ENCODE measurements around the gene RBFOX1.

Gene RBFOX1

DNA sequence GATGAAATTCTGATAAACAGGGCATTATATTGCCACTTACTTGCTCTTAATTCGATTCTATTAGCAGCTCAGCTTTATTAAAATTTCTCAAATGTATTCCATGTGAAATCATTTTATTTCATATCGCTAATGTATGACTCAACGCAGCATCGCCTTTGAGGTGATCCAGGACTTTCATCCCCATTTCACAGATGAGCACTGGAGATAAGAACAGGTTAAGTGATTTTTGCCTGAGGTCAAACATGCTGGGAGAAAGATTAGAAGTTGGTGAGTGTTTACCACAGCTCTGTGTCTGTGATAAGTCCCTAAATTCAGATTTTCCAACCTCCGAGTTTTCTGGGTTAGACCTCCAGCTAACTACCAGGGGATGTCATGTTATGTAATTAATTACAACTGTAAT, 43.6 kb downstream of the RBFOX1 start:
- DNase-seq: no peak

DNA sequence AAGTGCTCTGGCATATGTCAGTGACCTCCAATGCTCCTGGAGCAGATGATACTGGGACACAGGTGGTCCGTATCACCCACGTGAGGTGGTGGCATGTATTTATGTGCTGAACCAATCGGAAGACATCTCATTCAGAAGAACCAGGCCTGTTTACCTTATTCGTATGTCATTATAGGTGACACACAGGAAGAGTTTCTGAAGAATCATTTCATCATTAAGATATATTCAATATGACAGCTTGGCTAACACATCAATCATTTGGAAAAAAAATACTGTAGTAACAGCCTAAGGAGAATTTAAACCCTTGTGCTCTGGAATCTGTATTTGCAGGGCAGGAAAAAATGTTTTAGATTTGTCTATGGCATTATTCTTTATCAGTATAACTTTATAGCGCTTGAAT, 44.6 kb downstream of the RBFOX1 start:
- no peak for DNase-seq

DNA sequence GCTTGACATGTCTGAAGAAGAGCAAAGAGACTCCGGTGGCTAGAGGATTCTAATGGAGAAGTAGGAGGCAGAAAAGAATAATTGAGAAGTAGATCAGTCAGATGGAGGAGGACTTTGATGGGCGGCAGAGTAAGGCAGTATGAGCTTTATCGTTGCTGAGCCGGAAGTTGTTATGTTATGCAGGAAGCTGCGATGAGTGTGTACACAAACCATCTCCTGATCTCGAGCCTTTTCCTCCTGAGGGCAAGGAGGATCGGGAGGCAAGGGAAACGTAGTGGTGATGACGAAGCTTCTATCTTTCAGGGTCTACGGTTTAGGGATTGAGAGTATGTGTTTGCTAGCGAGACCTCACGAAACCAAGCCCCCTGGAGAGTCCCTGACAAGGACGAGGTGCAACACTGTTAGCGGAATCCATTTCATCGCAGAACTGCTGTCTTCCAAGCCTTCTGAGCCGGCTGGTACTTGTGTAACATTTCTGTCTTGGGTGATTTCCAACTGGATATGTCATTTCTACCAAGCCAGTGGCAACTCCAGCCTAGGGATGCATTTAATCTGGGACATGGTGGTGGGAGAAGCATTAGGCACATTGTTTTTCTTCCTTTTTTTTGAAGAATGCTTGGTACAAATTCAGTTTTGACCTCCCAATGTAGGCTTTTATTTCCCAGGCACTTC, 45.5 kb downstream of the RBFOX1 start:
- DNase-seq: no peak

DNA sequence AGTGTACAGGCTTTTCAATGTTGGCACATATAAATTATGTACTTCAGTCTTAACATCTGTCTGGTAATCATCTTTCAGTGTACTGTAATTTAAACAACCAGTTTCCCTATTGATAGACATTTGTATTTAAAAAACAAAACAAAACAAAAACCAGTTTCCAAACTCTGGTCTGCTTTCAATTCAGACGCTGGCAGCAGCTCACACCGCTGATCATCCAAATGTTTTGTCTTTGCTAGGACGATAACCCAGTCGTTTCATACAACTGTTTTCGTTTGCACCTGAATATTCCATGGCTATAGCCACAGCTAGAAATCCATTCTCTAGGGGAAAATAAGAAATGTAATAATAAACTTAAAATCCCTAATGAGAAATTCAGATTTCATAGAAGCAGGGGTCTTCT, 47.8 kb downstream of the RBFOX1 start:
- DNase-seq: no peak

DNA sequence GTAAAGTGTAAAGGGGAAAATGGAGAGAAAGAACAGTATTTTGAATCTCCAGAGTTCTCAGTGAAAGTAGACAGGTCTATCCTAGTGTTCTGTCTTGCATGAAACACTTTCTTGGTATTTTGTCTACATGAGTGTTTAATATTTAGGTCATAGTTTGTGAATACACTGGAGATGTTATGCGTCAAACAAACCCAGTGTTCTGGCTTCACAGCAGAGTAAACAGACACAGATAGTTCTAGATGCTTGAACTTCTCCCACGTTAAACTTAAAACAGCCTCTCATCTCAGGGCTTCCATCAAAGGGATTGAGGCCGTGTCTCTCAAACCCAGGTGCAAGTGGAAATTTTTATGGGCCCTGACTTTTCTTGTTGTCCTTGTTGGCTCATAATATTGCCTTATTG, 48.3 kb downstream of the RBFOX1 start:
- DNase-seq: no peak

DNA sequence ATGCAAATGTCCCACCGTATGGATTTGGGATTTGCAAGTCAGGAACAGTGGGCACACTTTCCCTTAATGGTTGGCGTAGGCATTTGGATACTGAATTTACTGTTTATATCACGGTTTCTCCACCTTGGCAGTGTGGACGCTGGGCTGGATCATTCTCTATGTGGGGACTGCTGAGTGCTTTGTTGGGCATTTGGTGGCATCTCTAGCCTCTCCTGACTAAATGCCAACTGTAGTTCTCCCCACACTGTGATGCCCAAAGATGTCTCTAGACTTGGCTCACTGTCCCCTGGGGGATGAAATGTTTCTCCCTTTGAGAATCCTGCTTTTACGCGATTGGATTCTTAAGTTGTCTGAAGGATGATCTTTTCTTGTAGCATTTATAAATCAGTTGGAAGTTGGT, 49.0 kb downstream of the RBFOX1 start:
- DNase-seq: no peak

DNA sequence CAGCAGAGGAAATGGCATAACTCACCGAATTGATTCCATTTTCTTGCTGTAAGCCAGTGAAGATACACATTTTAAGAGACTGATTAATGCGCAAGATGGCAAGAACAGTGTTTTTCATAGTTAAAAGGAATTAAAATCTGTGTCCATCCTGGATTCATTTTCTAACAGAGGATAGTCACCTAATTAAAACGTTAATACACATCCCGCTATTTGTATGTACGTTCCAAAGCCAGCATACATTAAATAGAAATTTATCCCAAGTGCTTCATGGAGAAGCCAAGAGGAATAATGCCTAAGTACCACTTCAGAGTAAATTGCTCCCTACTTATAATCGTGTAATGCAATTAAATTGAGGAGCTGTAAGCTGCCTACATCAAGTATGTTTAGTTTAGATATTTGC, 49.9 kb downstream of the RBFOX1 start:
- no peak for DNase-seq

DNA sequence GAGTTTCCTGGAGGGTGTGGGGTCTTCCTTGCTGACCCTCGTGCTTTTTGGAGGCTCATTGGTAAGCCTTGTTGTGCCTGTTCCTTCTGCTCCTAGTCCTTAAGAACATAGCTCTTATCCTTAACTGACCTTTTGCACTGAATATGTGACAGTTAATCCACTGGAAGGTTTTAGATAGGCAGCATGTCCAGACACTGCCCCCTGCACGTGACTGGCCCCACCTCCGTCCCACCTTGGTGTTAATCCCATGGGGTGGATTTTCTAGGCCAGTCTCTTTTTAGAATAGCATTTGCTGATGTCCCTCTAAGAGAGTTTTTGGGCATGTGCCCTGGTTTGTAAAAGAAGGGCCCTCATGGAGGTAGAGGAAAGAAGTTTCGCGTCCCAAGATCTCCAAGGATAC, 58.3 kb downstream of the RBFOX1 start:
- DNase-seq: no peak

DNA sequence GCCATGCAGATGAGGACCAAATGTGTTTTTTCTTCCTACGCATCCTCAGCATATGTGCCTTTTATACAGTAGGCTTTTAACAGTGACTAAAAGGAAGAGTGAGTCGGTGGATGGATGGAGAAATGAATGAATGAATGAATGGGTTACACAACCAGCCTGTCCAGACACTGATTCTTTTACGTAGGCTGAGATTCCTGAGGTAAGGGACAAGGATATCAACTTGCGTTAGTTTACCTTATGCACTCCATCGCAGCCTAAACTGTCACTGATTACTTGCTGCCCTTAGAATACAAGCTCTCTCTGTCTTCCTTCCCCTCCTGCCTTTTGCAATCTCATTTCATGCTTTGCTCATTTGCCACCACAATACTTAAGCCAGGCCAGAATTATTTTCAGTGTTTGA, 59.0 kb downstream of the RBFOX1 start:
- no peak for DNase-seq

DNA sequence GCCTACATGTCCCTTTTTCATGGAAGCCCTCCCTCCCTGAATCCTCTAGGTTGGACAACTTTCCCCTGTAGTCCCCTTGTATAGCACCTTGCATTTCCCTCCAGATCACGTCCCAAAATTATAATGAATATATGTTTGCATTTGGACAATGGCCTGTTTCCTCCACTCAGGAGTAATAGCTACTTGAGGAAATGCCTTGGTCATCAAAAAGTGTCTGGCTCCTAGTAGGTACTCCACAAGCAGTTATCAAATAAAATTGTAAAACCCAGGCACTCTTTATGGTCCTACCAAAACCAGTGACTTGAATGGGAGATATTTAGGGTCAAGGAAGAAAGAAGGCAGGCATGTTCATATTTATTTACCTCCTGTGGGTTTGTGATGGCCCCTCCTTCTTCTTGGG, 59.6 kb downstream of the RBFOX1 start:
- DNase-seq: no peak

DNA sequence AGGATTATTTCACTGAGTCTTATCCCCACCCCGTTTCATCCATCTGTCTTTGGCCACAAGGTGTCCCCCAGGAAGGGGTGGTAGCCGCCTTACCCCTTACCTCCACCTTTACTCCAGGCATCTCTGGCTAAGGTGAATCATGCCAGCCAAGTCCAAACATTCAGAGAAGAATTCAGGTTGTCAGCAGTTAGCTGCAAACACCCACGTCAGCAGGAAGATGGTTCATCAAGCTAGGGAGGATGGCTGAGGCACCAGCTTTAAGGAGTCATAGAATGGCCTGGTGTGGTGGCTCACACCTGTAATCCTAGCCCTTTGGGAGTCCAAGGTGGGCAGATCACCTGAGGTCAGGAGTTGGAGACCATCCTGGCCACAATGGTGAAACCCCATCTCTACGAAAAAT, 61.0 kb downstream of the RBFOX1 start:
- DNase-seq: no peak

DNA sequence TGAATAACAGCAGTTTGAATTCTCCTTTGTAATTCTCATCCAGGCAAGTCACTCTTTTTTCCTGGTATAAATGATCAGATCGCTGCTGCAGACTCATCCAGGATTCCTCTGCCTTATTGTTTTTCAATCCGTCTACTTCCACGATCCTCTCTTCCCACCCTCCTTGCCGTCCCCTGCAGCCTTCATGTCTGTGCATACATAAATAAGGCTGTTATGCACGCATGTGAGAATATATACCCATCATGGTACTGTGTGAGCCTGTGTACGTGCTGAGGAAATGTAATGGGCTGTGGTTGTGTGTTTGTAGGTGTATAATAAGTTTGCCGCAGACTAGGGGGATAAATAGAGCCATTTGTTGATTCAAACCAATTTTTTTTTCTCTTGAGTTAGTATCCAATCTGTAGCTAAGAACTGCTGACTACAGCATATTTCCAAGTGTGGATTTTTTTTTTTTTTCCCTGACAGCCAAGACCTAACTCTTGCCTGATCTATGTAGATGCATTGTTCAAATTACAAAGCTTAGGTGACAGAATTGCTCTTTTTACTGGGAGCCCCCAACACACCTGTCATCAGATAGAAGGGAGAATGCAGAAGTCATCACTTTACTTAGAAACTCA, 62.2 kb downstream of the RBFOX1 start:
- DNase-seq: no peak

DNA sequence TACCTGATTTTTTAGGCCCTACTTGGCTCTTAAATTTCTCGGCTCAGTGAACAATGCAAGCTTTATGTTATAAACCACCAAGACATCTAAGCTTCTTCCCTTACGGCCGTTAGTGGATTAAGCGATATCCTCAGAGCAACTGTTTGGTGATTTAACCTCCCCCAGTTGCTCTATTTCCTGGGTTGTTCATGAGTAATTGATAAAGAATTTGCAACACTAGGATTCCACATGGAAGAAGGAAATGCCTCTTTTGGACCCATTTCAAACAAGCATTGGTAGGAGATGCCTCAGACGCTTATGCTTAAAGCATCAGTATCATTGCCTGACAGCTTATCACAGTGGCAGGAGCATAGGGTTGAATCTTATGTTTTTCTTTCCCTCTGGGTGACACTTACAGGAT, 65.3 kb downstream of the RBFOX1 start:
- DNase-seq: no peak

DNA sequence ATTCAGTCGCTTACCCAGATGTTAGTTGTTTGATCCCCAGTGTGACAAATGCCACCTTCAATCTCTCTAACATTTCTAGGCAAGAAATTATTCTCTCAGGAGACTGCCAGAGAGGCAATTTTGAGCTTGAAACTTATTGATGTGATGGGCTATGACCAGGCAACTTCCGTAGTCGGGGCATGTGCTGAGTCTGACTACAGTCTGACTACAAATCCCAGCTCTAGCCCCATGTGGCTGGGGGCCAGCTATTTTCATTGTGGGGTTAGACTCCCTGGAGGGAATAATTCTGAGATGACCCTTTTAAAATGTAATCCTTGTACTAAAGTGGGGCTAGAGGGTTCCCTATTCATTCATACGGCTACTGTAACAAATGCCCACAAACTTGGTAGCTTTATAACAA, 65.9 kb downstream of the RBFOX1 start:
- no peak for DNase-seq

DNA sequence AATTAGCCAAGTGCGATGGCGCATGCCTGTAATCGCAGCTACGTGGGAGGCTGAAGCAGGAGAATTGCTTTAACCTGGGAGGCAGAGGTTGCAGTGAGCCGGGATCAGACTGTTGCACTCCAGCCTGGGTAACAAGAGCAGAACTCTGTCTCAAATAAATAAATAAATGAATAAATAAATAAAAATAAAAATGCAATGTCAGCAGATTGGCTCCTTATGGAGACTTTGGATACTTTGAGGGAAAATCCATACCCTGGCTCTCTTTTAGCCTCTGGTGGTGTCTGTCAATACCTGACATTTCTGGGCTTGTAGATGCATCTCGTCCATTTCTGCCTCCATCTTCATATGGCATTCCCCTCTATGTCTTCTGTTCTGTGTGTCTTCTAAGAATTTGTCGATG, 66.7 kb downstream of the RBFOX1 start:
- no peak for DNase-seq

DNA sequence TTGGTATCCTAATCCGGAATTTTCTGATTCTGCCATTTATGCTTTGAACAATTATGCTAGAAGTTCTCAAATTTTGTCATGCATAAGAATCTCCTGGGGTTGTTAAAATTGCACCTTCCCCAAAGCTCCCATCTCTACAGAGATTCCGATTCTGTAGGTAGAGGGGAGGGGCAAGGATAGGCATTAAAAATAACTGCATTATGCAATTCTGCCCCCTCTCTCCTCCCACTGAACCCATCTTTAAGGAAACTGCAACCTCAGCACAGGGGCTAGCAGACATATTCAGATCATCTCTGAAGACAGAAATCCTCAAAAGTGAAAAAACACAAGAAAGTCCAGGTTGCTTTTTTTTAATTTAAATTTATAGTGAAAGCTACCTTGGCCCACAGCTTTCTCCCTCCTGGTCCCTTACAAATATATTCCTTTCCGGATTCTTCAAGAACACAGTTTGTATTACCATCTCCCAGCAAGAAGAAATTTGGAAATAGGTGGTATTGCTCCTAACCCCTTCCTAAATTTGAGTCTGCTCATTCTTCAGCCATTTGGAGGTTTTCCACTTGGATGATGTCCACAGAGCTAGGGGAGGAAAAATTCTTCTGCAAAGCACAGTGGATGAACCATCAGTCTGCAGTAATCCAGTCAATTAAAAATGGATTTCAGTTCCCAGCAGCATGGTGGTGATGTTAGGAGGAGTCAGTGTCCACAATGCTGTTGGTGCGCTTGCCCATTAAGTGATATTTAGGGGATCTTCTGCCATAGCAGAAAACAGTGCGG, 67.7 kb downstream of the RBFOX1 start:
- no peak for DNase-seq

DNA sequence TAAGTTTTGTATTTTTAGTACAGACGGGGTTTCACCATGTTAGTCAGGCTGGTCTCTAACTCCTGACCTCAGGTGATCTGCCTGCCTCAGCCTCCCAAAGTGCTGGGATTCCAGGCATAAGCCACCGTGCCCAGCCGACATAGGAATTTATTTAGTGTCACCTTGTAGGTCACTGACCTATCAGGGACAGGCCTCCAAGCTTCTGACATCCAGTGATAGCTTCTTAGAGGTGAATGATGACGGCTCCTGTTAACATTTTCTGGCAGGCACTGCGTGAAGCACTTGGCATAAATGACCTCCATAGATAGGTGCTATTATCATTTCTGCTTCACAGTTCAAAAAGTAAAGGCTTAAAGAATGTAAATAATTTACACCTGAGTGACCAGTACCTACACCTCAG, 71.6 kb downstream of the RBFOX1 start:
- DNase-seq: no peak

DNA sequence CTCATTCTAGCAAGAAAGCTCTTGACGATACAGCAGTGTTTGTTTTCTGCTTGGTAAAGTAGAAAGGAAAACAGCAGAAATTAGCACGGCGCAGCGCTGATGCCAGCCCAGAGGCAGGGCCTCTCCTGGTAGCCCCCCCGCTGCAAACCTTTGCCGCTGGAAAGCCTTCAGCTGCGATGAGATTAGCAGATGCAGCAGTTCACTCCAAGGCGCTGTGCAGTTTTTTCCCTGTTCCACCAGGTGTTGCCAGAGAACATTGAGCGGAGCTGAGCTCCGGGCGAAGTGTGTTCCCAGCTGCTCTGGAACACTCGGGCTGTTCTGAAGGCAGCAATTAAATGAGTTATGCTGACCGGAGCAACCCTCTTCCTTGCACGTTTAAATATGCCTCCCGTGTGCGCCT, 72.5 kb downstream of the RBFOX1 start:
- no peak for DNase-seq

DNA sequence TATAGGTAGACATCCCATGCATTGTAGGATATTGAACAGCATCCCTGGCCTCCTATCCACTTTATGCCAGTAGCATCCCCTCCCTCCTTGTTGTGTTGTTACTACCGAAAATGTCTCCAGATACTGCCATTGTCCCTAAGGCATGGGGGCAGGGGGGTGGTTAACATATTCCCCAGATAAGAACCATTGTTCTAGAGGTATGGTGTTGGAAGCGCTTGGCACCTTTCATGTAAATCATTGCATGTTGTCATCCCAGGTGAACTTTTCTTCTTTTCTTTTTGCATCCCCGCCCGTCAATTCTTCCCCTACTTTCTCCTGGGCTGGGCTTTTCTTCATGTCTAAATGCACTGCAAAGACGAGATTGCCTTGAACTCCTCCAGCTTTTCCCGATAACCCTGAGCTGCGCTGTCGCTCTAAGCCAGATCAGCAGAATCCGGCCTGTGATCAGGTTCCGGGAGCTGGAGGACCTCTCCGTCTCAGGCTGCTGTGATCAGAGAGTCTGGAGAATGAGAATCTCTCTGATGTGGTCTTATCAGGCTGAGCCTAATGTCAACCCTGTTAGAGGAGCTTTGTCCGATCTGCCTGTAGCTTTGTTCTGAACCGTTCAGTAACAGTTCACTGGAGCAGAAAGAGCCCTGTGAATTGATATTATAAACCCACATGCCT, 76.2 kb downstream of the RBFOX1 start:
- no peak for DNase-seq

DNA sequence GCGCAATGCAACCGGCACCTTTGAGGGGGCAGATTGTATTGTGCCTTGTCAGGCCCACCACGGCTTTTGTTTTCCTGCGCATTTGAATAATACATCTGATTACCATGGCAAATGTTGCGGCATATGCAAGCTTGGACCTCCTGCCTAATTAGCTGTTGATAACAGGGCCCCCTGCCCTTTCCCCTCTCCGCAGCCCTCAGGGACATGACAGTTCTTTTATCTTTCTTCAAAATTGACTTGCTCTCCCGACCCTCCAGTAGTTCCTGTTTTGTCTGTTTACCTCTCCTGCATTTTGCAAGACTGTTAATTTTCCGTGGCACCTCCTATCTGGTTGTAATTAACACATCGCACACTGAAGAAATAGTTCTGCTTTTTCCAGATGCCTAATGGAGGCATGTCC, 86.8 kb downstream of the RBFOX1 start:
- no peak for DNase-seq

DNA sequence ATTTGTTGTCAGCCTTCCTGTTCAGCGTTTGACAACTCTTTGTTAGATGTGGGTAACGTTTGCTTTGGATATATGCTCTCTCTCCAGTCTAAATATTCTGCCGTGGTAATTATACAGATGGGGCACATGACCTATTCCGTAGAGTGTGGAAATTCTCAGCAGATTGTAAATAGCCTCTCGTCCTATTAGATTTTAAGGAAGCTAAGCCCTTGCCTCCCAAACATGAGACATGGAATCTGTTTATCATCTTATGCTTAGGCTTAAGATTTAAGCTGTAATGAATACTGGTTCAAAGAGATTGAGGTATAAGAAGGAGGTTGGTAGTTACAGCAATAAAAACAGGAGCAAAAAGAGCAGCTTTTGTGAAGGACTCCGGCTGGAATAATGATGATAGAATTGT, 87.4 kb downstream of the RBFOX1 start:
- DNase-seq: no peak

DNA sequence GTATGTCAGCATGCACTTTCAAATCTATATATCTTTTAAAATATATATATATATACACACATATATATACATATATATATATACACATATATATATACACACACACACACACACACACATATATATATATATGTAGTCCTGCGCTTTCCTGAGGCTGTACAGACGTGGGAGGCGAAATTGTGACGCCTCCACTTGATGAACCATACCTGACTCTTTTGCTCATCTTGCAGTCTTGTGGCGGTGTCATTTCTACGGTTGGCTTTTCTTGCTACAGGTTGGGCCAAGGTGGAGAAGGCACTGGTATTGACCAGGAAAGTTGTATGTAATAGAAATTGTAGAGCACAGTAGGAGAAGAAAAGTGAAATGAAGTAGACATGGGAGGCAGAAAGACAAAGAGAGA, 88.2 kb downstream of the RBFOX1 start:
- DNase-seq: no peak

DNA sequence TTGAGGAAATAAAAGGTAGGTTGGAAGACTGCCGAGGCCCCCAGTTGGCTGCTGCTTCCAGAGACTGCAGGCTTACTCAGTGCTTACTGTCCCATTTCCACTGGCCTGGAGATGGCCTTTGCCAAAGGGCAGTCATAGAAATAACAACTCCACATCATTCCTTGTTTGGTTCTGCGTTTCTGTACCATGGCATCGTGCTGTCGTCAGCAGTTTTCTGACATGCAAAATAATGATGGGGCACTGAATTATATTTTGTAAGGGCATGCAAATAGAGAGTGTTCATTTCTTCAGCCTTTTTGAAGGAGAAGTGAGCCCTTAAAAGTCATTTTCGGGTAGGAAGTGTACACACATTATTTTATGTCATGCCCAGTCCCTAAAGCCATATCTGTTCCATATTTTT, 88.9 kb downstream of the RBFOX1 start:
- no peak for DNase-seq

Data from hematopoietic multipotent progenitor cell treated with erythropoietin and hydrocortisone succinate and interleukin-3 and kit ligand, for 8 days (in vitro differentiated cells).